Naive thymus-derived CD4-positive, alpha-beta T cell (primary cell): ENCODE data around the gene CLIC2. TPM values are rescaled to one million over a fixed set of nuclear protein-coding genes. Genes with fewer than 3 reads are reported as not detected.

Source experiments
- ATAC-seq: fragments of 150-1000 bp; cut with Tn5 transposase; 2 replicates; pipeline ENCODE4 v1.10.0; 2021; ENCODE audit warnings: mild to moderate bottlenecking, moderate library complexity
- CTCF ChIA-PET: fragments of 350-600 bp; sonication (Branson Sonifier 250); formaldehyde crosslinking; loops from one replicate; lab custom pipeline; 2021; ENCODE audit warnings: antibody characterized with exemption; lab: Charles Lee
- POLR2A ChIA-PET: fragments of 350-600 bp; sonication (Branson Sonifier 250); formaldehyde crosslinking; loops from one replicate; lab custom pipeline; 2021; ENCODE audit warnings: antibody characterized with exemption, inconsistent platforms; lab: Charles Lee
- DNase-seq, 9 donors: peaks; one replicate each; pipeline versions ENCODE4 v3.0.0 to v3.0.0-alpha.2; 2020 to 2022; ENCODE audit warnings: mixed read lengths in 1 of 9
- H3K27ac ChIP-seq: one replicate; pipeline ENCODE4 v1.7.0; 2013; ENCODE audit warnings: mild to moderate bottlenecking, low read depth, low read length, moderate library complexity
- H3K27me3 ChIP-seq, 2 donors: one replicate each; pipeline ENCODE4 v1.7.0; 2013; ENCODE audit warnings: low read length in 2 of 2, mild to moderate bottlenecking in 2 of 2, moderate library complexity in 2 of 2; ENCODE audit not compliant: control insufficient read depth in 2 of 2, insufficient read depth in 2 of 2
- H3K36me3 ChIP-seq, 3 experiments: 1 replicate in 2 of 3; 2 replicates in 1 of 3; pipeline ENCODE4 v1.7.0; 2013; ENCODE audit warnings: low read length in 3 of 3, mild to moderate bottlenecking in 3 of 3, moderate library complexity in 1 of 3; ENCODE audit not compliant: insufficient read depth in 3 of 3, control insufficient read depth in 2 of 3
- H3K4me1 ChIP-seq, 2 donors: one replicate each; pipeline ENCODE4 v1.7.0; 2013; ENCODE audit warnings: low read length in 2 of 2, mild to moderate bottlenecking in 2 of 2, moderate library complexity in 1 of 2; ENCODE audit not compliant: control insufficient read depth in 2 of 2, insufficient read depth in 2 of 2
- H3K4me3 ChIP-seq: 2 replicates; pipeline ENCODE4 v1.7.0; 2013; ENCODE audit warnings: mild to moderate bottlenecking, low read length
- H3K9me3 ChIP-seq, 3 experiments: 1 replicate in 2 of 3; 2 replicates in 1 of 3; pipeline ENCODE4 v1.7.0; 2013; ENCODE audit warnings: low read length in 3 of 3; ENCODE audit not compliant: control insufficient read depth in 2 of 3
- H3K27ac Mint-ChIP-seq, 9 donors: one replicate each; pipeline ENCODE4 v1.8.0; 2020 to 2022; ENCODE audit warnings: mixed read lengths in 9 of 9, mild to moderate bottlenecking in 8 of 9, moderate library complexity in 5 of 9, inconsistent platforms in 2 of 9
- H3K27me3 Mint-ChIP-seq, 5 donors: one replicate each; pipeline ENCODE4 v1.8.0; 2021 to 2022; ENCODE audit warnings: mixed read lengths in 5 of 5, mild to moderate bottlenecking in 1 of 5
- H3K36me3 Mint-ChIP-seq, 5 donors: one replicate each; pipeline ENCODE4 v1.8.0; 2020 to 2022; ENCODE audit warnings: mixed read lengths in 5 of 5, mild to moderate bottlenecking in 3 of 5, inconsistent platforms in 1 of 5
- H3K4me1 Mint-ChIP-seq, 7 donors: one replicate each; pipeline ENCODE4 v1.8.0; 2020 to 2022; ENCODE audit warnings: mixed read lengths in 7 of 7, mild to moderate bottlenecking in 3 of 7, inconsistent platforms in 1 of 7
- H3K4me3 Mint-ChIP-seq, 10 donors: one replicate each; pipeline ENCODE4 v1.8.0; 2020 to 2022; ENCODE audit warnings: mild to moderate bottlenecking in 10 of 10, mixed read lengths in 10 of 10, moderate library complexity in 6 of 10, inconsistent platforms in 2 of 10
- H3K9me3 Mint-ChIP-seq, 11 donors: one replicate each; pipeline ENCODE4 v1.8.0; 2020 to 2022; ENCODE audit warnings: mixed read lengths in 11 of 11, mild to moderate bottlenecking in 4 of 11, inconsistent platforms in 1 of 11, moderate library complexity in 1 of 11
- intact Hi-C, 2 donors: fragments of 100-400 bp; cut with micrococcal nuclease; formaldehyde crosslinking; loops; one replicate each; pipeline ENCODE4 v1.15.1; 2023
- polyA plus RNA-seq, 2 donors: library from polyadenylated mRNA; unstranded; fragments of 300-500 nt; fragmentation: Illumina TruSeq; gene quantifications; one replicate each; pipeline ENCODE4 v1.2.3, GENCODE V29; 2021
- total RNA-seq, 6 experiments: library from RNA in 5 of 6; stranded (reverse) in 5 of 6; gene quantifications; 1 replicate in 5 of 6; 2 replicates in 1 of 6; pipeline ENCODE4 v1.2.3 and lab custom pipeline; 2021 to 2026

Gene CLIC2
- total and polyA plus RNA-seq, 7 experiments from 2014 or later = 0.13 to 2.1 (median 1.2) TPM; not detected in 1

- H3K27me3 Mint-ChIP-seq = no peaks in the 10 kb centered on the region
- peak within 1 kb of the TSS; percentile 93 for H3K27ac ChIP-seq
- peaks cover 5 to 6% of the 10 kb centered on the region in 2 donors for H3K4me1 ChIP-seq
- ChIA-PET CTCF (interaction anchor here (1.3 kb wide), 1 partner anchor 47 kb away, joined by 3 read pairs; no protein-coding TSS in a partner anchor), POLR2A (interaction anchor here (0.7 to 1.2 kb wide), 3 partner anchors 17 to 194 kb away, joined by 3 to 7 read pairs (median 3); partner anchors contain the start of genes CMC4, MTCP1 and VBP1)
- peak within 1 kb of the TSS; percentile 72 to 91 (median 78) for H3K4me3 Mint-ChIP-seq
- peak; percentile 95 for ATAC-seq
- intact Hi-C loops = loop anchor here (1.0 to 10.0 kb wide), 11 partner anchors 47 to 617 kb away; partner anchors contain the start of genes VAMP7 (in 2 of the 2), VBP1 (in 2 of the 2), BRCC3 (in 1 of the 2) and CMC4 (in 1 of the 2)
- peak; percentile 24 to 78 (median 62) for DNase-seq
- H3K4me3 ChIP-seq = peak within 1 kb of the TSS; percentile 76
- no peaks in the 10 kb centered on the region for H3K9me3 ChIP-seq
- H3K9me3 Mint-ChIP-seq = peaks cover 0 to 6% (median 0%) of the 10 kb centered on the region in 11 donors
- no peaks in the 10 kb centered on the region for H3K36me3 ChIP-seq
- H3K27ac Mint-ChIP-seq = peak within 1 kb of the TSS; percentile 42 to 92 (median 85)
- peaks cover 3 to 38% (median 27%) of the 10 kb centered on the region in 7 donors for H3K4me1 Mint-ChIP-seq
- peaks cover 0 to 8% (median 3%) of the 10 kb centered on the region in 5 donors for H3K36me3 Mint-ChIP-seq
- no peaks in the 10 kb centered on the region for H3K27me3 ChIP-seq
These were observed 70.4 kb downstream of the CLIC2 start, which contains the start of gene RAB39B for GRCh38 chrX:155263854-155264628. Gene RAB39B, minus strand, starts transcription at chrX:155264491. Its CDS starts 203 bp downstream, at chrX:155264288.

GRCh38 chrX:155262970-155263754, 71.3 kb downstream of the CLIC2 start:
- CTCF ChIA-PET = interaction anchor here (1.3 kb wide), 1 partner anchor 46 kb away, joined by 3 read pairs; no protein-coding TSS in a partner anchor
- peak overlapping the region; percentile 93 for H3K27ac ChIP-seq
- ATAC-seq (peak; percentile 36), DNase-seq (peak in 7 of 9 donors; percentile 6 to 52 (median 24))
- H3K4me1 ChIP-seq = peaks cover 5 to 6% of the 10 kb centered on the region in 2 donors
- H3K27me3 Mint-ChIP-seq = no peaks in the 10 kb centered on the region
- no peaks in the 10 kb centered on the region for H3K9me3 Mint-ChIP-seq
- H3K27ac Mint-ChIP-seq = peak overlapping the region; percentile 42 to 90 (median 70)
- intact Hi-C loops = loop anchor here (2.0 to 10.0 kb wide), 7 partner anchors 46 to 618 kb away; partner anchors contain the start of genes BRCC3 (in 1 of the 2), CMC4 (in 1 of the 2), MTCP1 (in 1 of the 2) and SPRY3 (in 1 of the 2)
- no peaks in the 10 kb centered on the region for H3K36me3 ChIP-seq
- H3K9me3 ChIP-seq = no peaks in the 10 kb centered on the region
- H3K36me3 Mint-ChIP-seq = peaks cover 0 to 8% (median 3%) of the 10 kb centered on the region in 5 donors
- H3K27me3 ChIP-seq = no peaks in the 10 kb centered on the region
- H3K4me3 ChIP-seq = peak overlapping the region; percentile 76
- H3K4me3 Mint-ChIP-seq = peak overlapping the region; percentile 72 to 91 (median 78)
- POLR2A ChIA-PET = interaction anchor here (1.2 kb wide), 2 partner anchors 16 to 47 kb away, joined by 3 to 7 read pairs; partner anchors contain the start of gene VBP1
- H3K4me1 Mint-ChIP-seq = peaks cover 3 to 31% (median 27%) of the 10 kb centered on the region in 7 donors

- intact Hi-C loops = loop anchor here (5.0 to 10.0 kb wide), 4 partner anchors 187 to 505 kb away; partner anchors contain the start of genes BRCC3 (in 1 of the 2), CMC4 (in 1 of the 2), MTCP1 (in 1 of the 2) and SPRY3 (in 1 of the 2)
- peaks cover 10 to 40% (median 28%) of the 10 kb centered on the region in 7 donors for H3K4me1 Mint-ChIP-seq
- POLR2A ChIA-PET = interaction anchor here (0.8 kb wide), 1 partner anchor 13 kb away, joined by 3 read pairs; no protein-coding TSS in a partner anchor
These were observed 74.7 kb downstream of the CLIC2 start for GRCh38 chrX:155259752-155260151.

DNA sequence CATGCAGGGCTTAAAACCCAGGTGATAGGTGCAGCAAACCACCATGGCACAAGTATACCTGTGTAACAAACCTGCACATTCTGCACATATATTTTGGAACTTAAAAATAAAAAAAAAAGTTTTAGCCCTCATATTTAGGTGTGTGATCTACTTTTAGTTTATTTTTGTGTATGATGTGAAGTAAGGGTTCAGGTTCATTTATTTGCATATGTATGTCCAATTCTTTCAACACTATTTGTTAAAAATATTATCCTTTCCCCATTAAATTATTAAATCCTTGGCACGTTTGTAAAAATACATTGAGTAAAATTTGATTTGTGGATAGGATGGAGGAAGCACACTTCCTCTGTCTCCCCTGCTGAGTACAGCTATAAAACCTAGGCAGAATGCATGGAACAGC, 83.0 kb downstream of the CLIC2 start:
- CTCF ChIA-PET = no interaction called here
- Histone ChIP-seq H3K9me3 (no peaks in the 10 kb centered on the region), H3K4me3 (no peak overlapping the region), H3K27me3 (no peaks in the 10 kb centered on the region), H3K27ac (no peak overlapping the region), H3K4me1 (no peaks in the 10 kb centered on the region), H3K36me3 (no peaks in the 10 kb centered on the region)
- Mint-ChIP-seq H3K27ac (no peak overlapping the region), H3K4me1 (peaks cover 0 to 3% (median 1%) of the 10 kb centered on the region in 7 donors), H3K9me3 (peaks cover 0 to 2% (median 0%) of the 10 kb centered on the region in 11 donors), H3K36me3 (peaks cover 0 to 4% (median 0%) of the 10 kb centered on the region in 5 donors), H3K4me3 (no peak overlapping the region), H3K27me3 (no peaks in the 10 kb centered on the region)
- POLR2A ChIA-PET = no interaction called here
- DNase-seq (no peak), ATAC-seq (no peak)
- intact Hi-C loops = no loop called here

More at GRCh38 chrX:155259752-155260151, 74.7 kb downstream of the CLIC2 start:
- Histone ChIP-seq H3K4me1 (peaks cover 5 to 6% of the 10 kb centered on the region in 2 donors), H3K4me3 (no peak overlapping the region), H3K27ac (no peak overlapping the region), H3K9me3 (no peaks in the 10 kb centered on the region), H3K36me3 (no peaks in the 10 kb centered on the region), H3K27me3 (no peaks in the 10 kb centered on the region)
- CTCF ChIA-PET = no interaction called here
- DNase-seq = no peak
- peak overlapping the region in 1 of 9 donors; percentile 25 for H3K27ac Mint-ChIP-seq
- no peak overlapping the region for H3K4me3 Mint-ChIP-seq
- H3K9me3 Mint-ChIP-seq = no peaks in the 10 kb centered on the region
- no peak for ATAC-seq
- H3K36me3 Mint-ChIP-seq = peaks cover 0 to 13% (median 3%) of the 10 kb centered on the region in 5 donors
- H3K27me3 Mint-ChIP-seq = no peaks in the 10 kb centered on the region

GRCh38 chrX:155247497-155247896, 86.9 kb downstream of the CLIC2 start:
- Mint-ChIP-seq H3K9me3 (no peaks in the 10 kb centered on the region), H3K36me3 (peaks cover 0 to 6% (median 0%) of the 10 kb centered on the region in 5 donors), H3K4me1 (no peaks in the 10 kb centered on the region), H3K27me3 (no peaks in the 10 kb centered on the region), H3K27ac (no peak overlapping the region), H3K4me3 (no peak overlapping the region)
- DNase-seq (no peak), ATAC-seq (no peak)
- H3K9me3 ChIP-seq = no peaks in the 10 kb centered on the region
- no peaks in the 10 kb centered on the region for H3K4me1 ChIP-seq
- no peak overlapping the region for H3K4me3 ChIP-seq
- no peaks in the 10 kb centered on the region for H3K36me3 ChIP-seq
- ChIA-PET CTCF (no interaction called here), POLR2A (interaction anchor here (0.7 to 1.4 kb wide), 3 partner anchors 13 to 159 kb away, joined by 3 to 4 read pairs (median 3); partner anchors contain the start of gene RAB39B)
- H3K27ac ChIP-seq = no peak overlapping the region
- intact Hi-C loops = no loop called here
- no peaks in the 10 kb centered on the region for H3K27me3 ChIP-seq

- H3K4me3 ChIP-seq = no peak overlapping the region
- Mint-ChIP-seq H3K9me3 (no peaks in the 10 kb centered on the region), H3K4me1 (no peaks in the 10 kb centered on the region), H3K36me3 (peaks cover 0 to 6% (median 0%) of the 10 kb centered on the region in 5 donors), H3K27ac (no peak overlapping the region), H3K4me3 (no peak overlapping the region), H3K27me3 (no peaks in the 10 kb centered on the region)
- DNase-seq (no peak), ATAC-seq (no peak)
- CTCF ChIA-PET = no interaction called here
- H3K27me3 ChIP-seq = no peaks in the 10 kb centered on the region
- no peaks in the 10 kb centered on the region for H3K4me1 ChIP-seq
- H3K27ac ChIP-seq = no peak overlapping the region
- H3K36me3 ChIP-seq = no peaks in the 10 kb centered on the region
- intact Hi-C loops = no loop called here
- H3K9me3 ChIP-seq = no peaks in the 10 kb centered on the region
- POLR2A ChIA-PET = interaction anchor here (1.0 to 1.4 kb wide), 2 partner anchors 13 to 17 kb away, joined by 3 read pairs; partner anchors contain the start of gene RAB39B
These were observed 87.7 kb downstream of the CLIC2 start for GRCh38 chrX:155246748-155247147.
